IPS-20b (cell line): Measurements from ENCODE around the gene PIAS2.
"Not testable (repeated sequence)": the region's sequence is repeated elsewhere in the genome, so short reads cannot be mapped to it uniquely, and the experiment has no call there.

Experiments used
- H3K27ac ChIP-seq: one replicate; pipeline ENCODE4 v1.5.1; 2013; ENCODE audit warnings: low read length
- H3K27me3 ChIP-seq: 2 replicates; pipeline ENCODE4 v1.6.1; 2013; ENCODE audit warnings: mild to moderate bottlenecking, low read length, inconsistent platforms; ENCODE audit not compliant: insufficient read depth
- H3K36me3 ChIP-seq: 2 replicates; pipeline ENCODE4 v1.6.1; 2013; ENCODE audit warnings: low read depth, mild to moderate bottlenecking, inconsistent platforms, low read length, moderate library complexity; ENCODE audit not compliant: insufficient read depth
- H3K4me1 ChIP-seq: 2 replicates; pipeline ENCODE4 v1.6.1; 2013; ENCODE audit warnings: mild to moderate bottlenecking, control low read depth, inconsistent platforms, low read length, moderate library complexity; ENCODE audit not compliant: insufficient read depth
- H3K4me3 ChIP-seq: 2 replicates; pipeline ENCODE4 v1.5.1; 2013; ENCODE audit warnings: mild to moderate bottlenecking, low read length, inconsistent platforms
- H3K9ac ChIP-seq: 2 replicates; pipeline ENCODE4 v1.6.1; 2013; ENCODE audit warnings: low read depth, mild to moderate bottlenecking, inconsistent platforms, low read length, moderate library complexity
- H3K9me3 ChIP-seq: 2 replicates; pipeline ENCODE4 v1.6.1; 2013; ENCODE audit warnings: mild to moderate bottlenecking, low read depth, low read length, inconsistent platforms; ENCODE audit not compliant: insufficient read depth

PIAS2 gene

GRCh38 chr18:46865245-46865644, 52.1 kb downstream of the PIAS2 start:
- not testable (repeated sequence) for H3K4me3 ChIP-seq, H3K27me3 ChIP-seq, H3K9ac ChIP-seq, H3K27ac ChIP-seq
- Histone ChIP-seq H3K36me3 (peaks cover 19% of the 10 kb centered on the region; the same call in 1 of the 2 replicates), H3K9me3 (peaks cover 19% of the 10 kb centered on the region), H3K4me1 (peaks cover 16% of the 10 kb centered on the region)

GRCh38 chr18:46859855-46860254, 57.5 kb downstream of the PIAS2 start:
- Histone ChIP-seq H3K27ac (no peak overlapping the region), H3K27me3 (no peaks in the 10 kb centered on the region), H3K4me3 (no peak overlapping the region), H3K9me3 (no peaks in the 10 kb centered on the region), H3K36me3 (peaks cover 38% of the 10 kb centered on the region; the same call in 1 of the 2 replicates), H3K4me1 (0 out of 2 replicates have a peak, but pooled peaks cover 5% of the 10 kb centered on the region), H3K9ac (no peak overlapping the region)

GRCh38 chr18:46858290-46858689, 59.0 kb downstream of the PIAS2 start:
- 0 out of 2 replicates have a peak, but pooled peaks cover 5% of the 10 kb centered on the region for H3K4me1 ChIP-seq
- no peaks in the 10 kb centered on the region for H3K9me3 ChIP-seq
- H3K27me3 ChIP-seq, result no peaks in the 10 kb centered on the region
- H3K4me3 ChIP-seq, result no peak overlapping the region
- H3K27ac ChIP-seq, result no peak overlapping the region
- H3K9ac ChIP-seq, result no peak overlapping the region
- H3K36me3 ChIP-seq, result peaks cover 41% of the 10 kb centered on the region; the same call in 1 of the 2 replicates

- H3K36me3 ChIP-seq, result peaks cover 47% of the 10 kb centered on the region; the same call in 1 of the 2 replicates
- H3K27me3 ChIP-seq, result no peaks in the 10 kb centered on the region
- 0 out of 2 replicates have a peak, but pooled peaks cover 5% of the 10 kb centered on the region for H3K4me1 ChIP-seq
- no peak overlapping the region for H3K27ac ChIP-seq
- H3K4me3 ChIP-seq, result no peak overlapping the region
- no peak overlapping the region for H3K9ac ChIP-seq
- no peaks in the 10 kb centered on the region for H3K9me3 ChIP-seq
These were observed 60.3 kb downstream of the PIAS2 start for GRCh38 chr18:46856973-46857372.

GRCh38 chr18:46849007-46849406, 68.3 kb downstream of the PIAS2 start:
- no peaks in the 10 kb centered on the region for H3K4me1 ChIP-seq
- H3K9ac ChIP-seq, result no peak overlapping the region
- peaks cover 21% of the 10 kb centered on the region; the same call in 1 of the 2 replicates for H3K36me3 ChIP-seq
- no peak overlapping the region for H3K4me3 ChIP-seq
- H3K9me3 ChIP-seq, result no peaks in the 10 kb centered on the region
- H3K27me3 ChIP-seq, result no peaks in the 10 kb centered on the region
- H3K27ac ChIP-seq, result no peak overlapping the region

- Histone ChIP-seq H3K36me3 (peaks cover 14% of the 10 kb centered on the region), H3K4me3 (no peak overlapping the region), H3K9me3 (no peaks in the 10 kb centered on the region), H3K9ac (no peak overlapping the region), H3K4me1 (no peaks in the 10 kb centered on the region), H3K27ac (no peak overlapping the region), H3K27me3 (no peaks in the 10 kb centered on the region)
These were observed 73.9 kb downstream of the PIAS2 start for GRCh38 chr18:46843372-46843771.

- H3K9me3 ChIP-seq, result no peaks in the 10 kb centered on the region
- H3K36me3 ChIP-seq, result peaks cover 20% of the 10 kb centered on the region
- no peak overlapping the region for H3K9ac ChIP-seq
- no peak overlapping the region for H3K27ac ChIP-seq
- no peaks in the 10 kb centered on the region for H3K27me3 ChIP-seq
- H3K4me1 ChIP-seq, result no peaks in the 10 kb centered on the region
- no peak overlapping the region for H3K4me3 ChIP-seq
These were observed 74.7 kb downstream of the PIAS2 start for GRCh38 chr18:46842583-46842982.

GRCh38 chr18:46833899-46834298, 83.4 kb downstream of the PIAS2 start:
- no peak overlapping the region for H3K9ac ChIP-seq
- H3K4me3 ChIP-seq, result no peak overlapping the region
- H3K27ac ChIP-seq, result no peak overlapping the region
- H3K9me3 ChIP-seq, result no peaks in the 10 kb centered on the region
- no peaks in the 10 kb centered on the region for H3K27me3 ChIP-seq
- H3K36me3 ChIP-seq, result peaks cover 47% of the 10 kb centered on the region
- no peaks in the 10 kb centered on the region for H3K4me1 ChIP-seq

GRCh38 chr18:46832849-46833248, 84.5 kb downstream of the PIAS2 start:
- Histone ChIP-seq H3K9me3 (no peaks in the 10 kb centered on the region), H3K4me3 (no peak overlapping the region), H3K36me3 (peaks cover 55% of the 10 kb centered on the region), H3K27me3 (no peaks in the 10 kb centered on the region), H3K9ac (no peak overlapping the region), H3K27ac (no peak overlapping the region), H3K4me1 (no peaks in the 10 kb centered on the region)

- H3K27ac ChIP-seq, H3K4me3 ChIP-seq, H3K27me3 ChIP-seq, H3K9ac ChIP-seq, H3K4me1 ChIP-seq, H3K9me3 ChIP-seq: not testable (repeated sequence)
- H3K36me3 ChIP-seq, result peaks cover 55% of the 10 kb centered on the region
These were observed 84.9 kb downstream of the PIAS2 start for GRCh38 chr18:46832422-46832821.

- no peaks in the 10 kb centered on the region for H3K27me3 ChIP-seq
These were observed 85.9 kb downstream of the PIAS2 start for GRCh38 chr18:46831434-46831833.

GRCh38 chr18:46830633-46831032, 86.7 kb downstream of the PIAS2 start:
- no peaks in the 10 kb centered on the region for H3K9me3 ChIP-seq
- no peak overlapping the region for H3K27ac ChIP-seq
- no peaks in the 10 kb centered on the region for H3K4me1 ChIP-seq
- peaks cover 59% of the 10 kb centered on the region for H3K36me3 ChIP-seq
- no peak overlapping the region for H3K4me3 ChIP-seq
- H3K9ac ChIP-seq, result no peak overlapping the region
- H3K27me3 ChIP-seq, result no peaks in the 10 kb centered on the region

More at GRCh38 chr18:46831434-46831833, 85.9 kb downstream of the PIAS2 start:
- Histone ChIP-seq H3K9ac (no peak overlapping the region), H3K27ac (no peak overlapping the region), H3K4me1 (no peaks in the 10 kb centered on the region), H3K36me3 (peaks cover 61% of the 10 kb centered on the region), H3K9me3 (no peaks in the 10 kb centered on the region), H3K4me3 (no peak overlapping the region)
